Mesendoderm (in vitro differentiated cells): ENCODE measurements around the gene RFC3.
"Not testable (repeated sequence)": the region's sequence is repeated elsewhere in the genome, so short reads cannot be mapped to it uniquely, and the experiment has no call there.

Source experiments
- DNase-seq: peaks from one replicate; pipeline ENCODE4 v3.0.0; 2013
- H2AK5ac ChIP-seq: 2 replicates; pipeline ENCODE4 v1.6.1; 2013; ENCODE audit warnings: low read length, inconsistent platforms
- H2BK120ac ChIP-seq: 2 replicates; pipeline ENCODE4 v1.6.1; 2013; ENCODE audit warnings: low read depth, mild to moderate bottlenecking, low read length, moderate library complexity, mixed read lengths
- H2BK15ac ChIP-seq: replicated peaks from 2 replicates; pipeline ENCODE4 v1.6.1; 2013; ENCODE audit warnings: low read depth, mild to moderate bottlenecking, moderate library complexity
- H2BK5ac ChIP-seq: 2 replicates; pipeline ENCODE4 v1.6.1; 2013; ENCODE audit warnings: low read length, inconsistent platforms
- H3K18ac ChIP-seq: 2 replicates; pipeline ENCODE4 v1.6.1; 2013; ENCODE audit warnings: mild to moderate bottlenecking, low read length, mixed read lengths
- H3K23ac ChIP-seq: one replicate; pipeline ENCODE4 v1.6.1; 2013; ENCODE audit warnings: low read length
- H3K27ac ChIP-seq: 2 replicates; pipeline ENCODE4 v1.5.1; 2013; ENCODE audit warnings: low read depth, mild to moderate bottlenecking, inconsistent platforms, low read length, moderate library complexity
- H3K27me3 ChIP-seq: 2 replicates; pipeline ENCODE4 v1.6.1; 2013; ENCODE audit warnings: low read length, control low read depth, mild to moderate bottlenecking, inconsistent platforms; ENCODE audit not compliant: insufficient read depth, poor library complexity
- H3K36me3 ChIP-seq: 2 replicates; pipeline ENCODE4 v1.6.1; 2013; ENCODE audit warnings: low read length, inconsistent platforms; ENCODE audit not compliant: control insufficient read depth, insufficient read depth
- H3K4ac ChIP-seq: one replicate; pipeline ENCODE4 v1.6.1; 2013; ENCODE audit warnings: low read depth, mild to moderate bottlenecking, low read length, moderate library complexity
- H3K4me1 ChIP-seq: 2 replicates; pipeline ENCODE4 v1.6.1; 2013; ENCODE audit warnings: low read depth, low read length, inconsistent platforms; ENCODE audit not compliant: control insufficient read depth
- H3K4me2 ChIP-seq: 2 replicates; pipeline ENCODE4 v1.6.1; 2013; ENCODE audit warnings: low read length
- H3K4me3 ChIP-seq: 2 replicates; pipeline ENCODE4 v1.5.1; 2013; ENCODE audit warnings: mild to moderate bottlenecking, low read length
- H3K56ac ChIP-seq: one replicate; pipeline ENCODE4 v1.6.1; 2013; ENCODE audit warnings: low read length
- H3K79me1 ChIP-seq: 2 replicates; pipeline ENCODE4 v1.6.1; 2013; ENCODE audit warnings: low read length, inconsistent platforms
- H3K79me2 ChIP-seq: 2 replicates; pipeline ENCODE4 v1.6.1; 2013; ENCODE audit warnings: mild to moderate bottlenecking, low read length; ENCODE audit not compliant: control insufficient read depth, insufficient read depth
- H3K9ac ChIP-seq: 2 replicates; pipeline ENCODE4 v1.6.1; 2013; ENCODE audit warnings: low read length, inconsistent platforms
- H4K5ac ChIP-seq: one replicate; pipeline ENCODE4 v1.6.1; 2013; ENCODE audit warnings: low read length
- H4K8ac ChIP-seq: one replicate; pipeline ENCODE4 v1.6.1; 2013; ENCODE audit warnings: low read depth, mild to moderate bottlenecking, control low read depth, low read length, moderate library complexity
- WGBS: extraction: QIAGEN DNeasy Blood & Tissue Kit; methylation state at CpG from one replicate; pipeline ENCODE4 v1.1.7; 2013; ENCODE audit warnings: low lambda C conversion rate, missing lambda C conversion rate; ENCODE audit not compliant: insufficient coverage; ENCODE audit errors: extremely low coverage; 5-methylcytosine and 5-hydroxymethylcytosine counted together

RFC3 gene

GRCh38 chr13:33799950-33800592, 17.9 kb upstream of the RFC3 start:
- H2BK120ac ChIP-seq: no peak overlapping the region
- H3K56ac ChIP-seq: no peak overlapping the region
- no peaks in the 10 kb centered on the region for H3K4me1 ChIP-seq
- no peaks in the 10 kb centered on the region for H3K79me2 ChIP-seq
- no peak overlapping the region for H3K4me3 ChIP-seq
- no peak overlapping the region for H3K4me2 ChIP-seq
- H3K79me1 ChIP-seq: no peaks in the 10 kb centered on the region
- no peak overlapping the region for H2BK15ac ChIP-seq
- peak; percentile 26 for DNase-seq
- H3K9ac ChIP-seq: no peak overlapping the region
- no peaks in the 10 kb centered on the region for H3K36me3 ChIP-seq
- H2AK5ac ChIP-seq: no peak overlapping the region
- H3K27me3 ChIP-seq: no peaks in the 10 kb centered on the region
- no peak overlapping the region for H3K23ac ChIP-seq
- H3K27ac ChIP-seq: no peak overlapping the region
- H4K8ac ChIP-seq: no peak overlapping the region
- no peak overlapping the region for H3K18ac ChIP-seq
- H2BK5ac ChIP-seq: no peak overlapping the region
- H3K4ac ChIP-seq: no peak overlapping the region
- H4K5ac ChIP-seq: no peak overlapping the region
- WGBS: no CpG with 5 or more reads among the region's 6 CpGs

GRCh38 chr13:33800646-33801186, 17.2 kb upstream of the RFC3 start:
- H4K8ac ChIP-seq: no peak overlapping the region
- H3K23ac ChIP-seq: no peak overlapping the region
- H3K36me3 ChIP-seq: no peaks in the 10 kb centered on the region
- no peaks in the 10 kb centered on the region for H3K79me1 ChIP-seq
- no peak overlapping the region for H3K9ac ChIP-seq
- no peak overlapping the region for H3K4me3 ChIP-seq
- no peaks in the 10 kb centered on the region for H3K27me3 ChIP-seq
- H3K4ac ChIP-seq: no peak overlapping the region
- H2BK120ac ChIP-seq: no peak overlapping the region
- H2BK5ac ChIP-seq: no peak overlapping the region
- no peaks in the 10 kb centered on the region for H3K79me2 ChIP-seq
- no peaks in the 10 kb centered on the region for H3K4me1 ChIP-seq
- H3K56ac ChIP-seq: no peak overlapping the region
- no peak overlapping the region for H3K4me2 ChIP-seq
- WGBS: no CpG with 5 or more reads among the region's 3 CpGs
- no peak overlapping the region for H3K27ac ChIP-seq
- H3K18ac ChIP-seq: no peak overlapping the region
- no peak overlapping the region for H4K5ac ChIP-seq
- H2BK15ac ChIP-seq: no peak overlapping the region
- no peak overlapping the region for H2AK5ac ChIP-seq
- DNase-seq: no peak

GRCh38 chr13:33806470-33807248, 11.3 kb upstream of the RFC3 start:
- peak overlapping the region; percentile 30 for H2BK5ac ChIP-seq
- no peaks in the 10 kb centered on the region for H3K79me1 ChIP-seq
- no CpG with 5 or more reads among the region's 8 CpGs for WGBS
- H3K79me2 ChIP-seq: no peaks in the 10 kb centered on the region
- H3K4ac ChIP-seq: no peak overlapping the region
- H3K36me3 ChIP-seq: no peaks in the 10 kb centered on the region
- H2AK5ac ChIP-seq: no peak overlapping the region
- peak overlapping the region; percentile 45 for H3K27ac ChIP-seq
- no peaks in the 10 kb centered on the region for H3K27me3 ChIP-seq
- no peak overlapping the region for H4K8ac ChIP-seq
- H3K56ac ChIP-seq: no peak overlapping the region
- peak overlapping the region; percentile 67 for H2BK120ac ChIP-seq
- no peak overlapping the region for H3K9ac ChIP-seq
- no peak overlapping the region for H4K5ac ChIP-seq
- H3K23ac ChIP-seq: no peak overlapping the region
- no peak overlapping the region for H3K18ac ChIP-seq
- H3K4me3 ChIP-seq: no peak overlapping the region
- peaks cover 1% of the 10 kb centered on the region for H3K4me1 ChIP-seq
- no peak overlapping the region for H3K4me2 ChIP-seq
- no peak overlapping the region for H2BK15ac ChIP-seq
- no peak for DNase-seq

GRCh38 chr13:33812829-33813228, 5.1 kb upstream of the RFC3 start:
- WGBS: no CpG with 5 or more reads among the region's 7 CpGs
- H3K4ac ChIP-seq: not testable (repeated sequence)

GRCh38 chr13:33815011-33815550, 2.9 kb upstream of the RFC3 start:
- no peak for DNase-seq
- no peak overlapping the region for H3K4me2 ChIP-seq

More at GRCh38 chr13:33812829-33813228, 5.1 kb upstream of the RFC3 start:
- H2BK120ac ChIP-seq, H3K36me3 ChIP-seq, H4K5ac ChIP-seq, H3K18ac ChIP-seq, DNase-seq, H3K9ac ChIP-seq, H2AK5ac ChIP-seq, H4K8ac ChIP-seq, H2BK5ac ChIP-seq, H3K27me3 ChIP-seq, H3K4me1 ChIP-seq, H3K27ac ChIP-seq, H3K79me2 ChIP-seq, H3K56ac ChIP-seq, H3K79me1 ChIP-seq, H2BK15ac ChIP-seq, H3K4me3 ChIP-seq, H3K23ac ChIP-seq, H3K4me2 ChIP-seq: not testable (repeated sequence)

More at GRCh38 chr13:33815011-33815550, 2.9 kb upstream of the RFC3 start:
- no peak overlapping the region for H3K27ac ChIP-seq
- H3K9ac ChIP-seq: no peak overlapping the region
- no peaks in the 10 kb centered on the region for H3K36me3 ChIP-seq
- no peak overlapping the region for H2BK5ac ChIP-seq
- H2BK120ac ChIP-seq: no peak overlapping the region
- no peak overlapping the region for H3K18ac ChIP-seq
- H3K79me2 ChIP-seq: peaks cover 12% of the 10 kb centered on the region
- no peak overlapping the region for H2AK5ac ChIP-seq
- WGBS: no CpG with 5 or more reads among the region's 1 CpG
- H4K8ac ChIP-seq: no peak overlapping the region
- H3K79me1 ChIP-seq: peaks cover 2% of the 10 kb centered on the region
- no peak overlapping the region for H3K56ac ChIP-seq
- H3K23ac ChIP-seq: no peak overlapping the region
- no peak overlapping the region for H3K4ac ChIP-seq
- no peak overlapping the region for H3K4me3 ChIP-seq
- H3K27me3 ChIP-seq: no peaks in the 10 kb centered on the region
- no peak overlapping the region for H4K5ac ChIP-seq
- no peak overlapping the region for H2BK15ac ChIP-seq
- no peaks in the 10 kb centered on the region for H3K4me1 ChIP-seq
